ENCODE results near the gene ZEB2.

ZEB2 gene

DNA sequence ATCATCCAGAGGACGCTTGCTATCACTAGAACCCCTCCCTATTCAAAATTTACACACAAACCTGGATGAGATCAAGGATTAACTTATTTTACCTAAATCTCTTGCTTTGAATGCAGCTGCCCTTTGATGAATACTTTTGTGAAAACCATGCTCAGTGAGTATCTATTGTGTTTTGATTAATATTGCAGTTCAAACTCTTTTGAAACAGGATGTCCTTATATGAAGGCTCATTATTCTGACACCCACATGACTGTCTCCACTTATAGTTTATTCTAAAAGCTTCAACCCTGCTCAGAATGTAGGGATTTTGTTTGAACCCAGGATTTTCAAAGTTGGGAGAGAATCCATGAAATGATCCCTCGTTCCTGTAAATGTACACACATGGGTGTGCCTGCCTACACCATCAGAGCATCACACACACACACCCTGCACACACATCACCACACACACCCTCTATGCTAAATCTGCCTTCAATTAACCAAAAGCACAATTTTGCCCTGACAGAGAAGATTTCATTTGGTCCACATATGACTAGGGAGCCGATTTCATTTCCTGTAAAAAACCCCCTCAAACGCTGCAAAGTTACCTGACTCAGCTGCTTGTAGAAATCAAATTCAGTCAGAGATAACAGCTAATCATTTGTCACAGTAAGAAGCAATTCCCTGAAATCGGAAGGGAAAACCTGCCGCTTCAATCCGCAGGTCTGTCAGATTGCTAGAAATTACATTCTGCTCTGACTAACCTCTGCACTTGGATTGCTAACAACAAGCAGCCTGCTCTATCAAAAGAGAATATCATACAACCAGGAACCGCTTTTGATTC is 65.2 kb downstream of the ZEB2 start:
- H3K27me3 ChIP-seq (replicated peaks; ENCODE audit: control insufficient read depth, insufficient read depth, low read length) = no peaks in the 10 kb centered on the region
- no peaks in the 10 kb centered on the region for H3K9me3 ChIP-seq (ENCODE audit: control insufficient read depth, low read length)
- H3K4me3 ChIP-seq (ENCODE audit: low read length) = peak overlapping the region; percentile 9
- peaks cover 21% of the 10 kb centered on the region for H3K36me3 ChIP-seq (ENCODE audit: control insufficient read depth, insufficient read depth, low read length, severe bottlenecking)
- H3K4me1 ChIP-seq (ENCODE audit: control insufficient read depth, insufficient read depth, low read length) = peaks cover 60% of the 10 kb centered on the region
- H3K9ac ChIP-seq (ENCODE audit: low read length) = peak overlapping the region; percentile 52
- DNase-seq (ENCODE audit: low read depth) = peak; percentile 24

DNA sequence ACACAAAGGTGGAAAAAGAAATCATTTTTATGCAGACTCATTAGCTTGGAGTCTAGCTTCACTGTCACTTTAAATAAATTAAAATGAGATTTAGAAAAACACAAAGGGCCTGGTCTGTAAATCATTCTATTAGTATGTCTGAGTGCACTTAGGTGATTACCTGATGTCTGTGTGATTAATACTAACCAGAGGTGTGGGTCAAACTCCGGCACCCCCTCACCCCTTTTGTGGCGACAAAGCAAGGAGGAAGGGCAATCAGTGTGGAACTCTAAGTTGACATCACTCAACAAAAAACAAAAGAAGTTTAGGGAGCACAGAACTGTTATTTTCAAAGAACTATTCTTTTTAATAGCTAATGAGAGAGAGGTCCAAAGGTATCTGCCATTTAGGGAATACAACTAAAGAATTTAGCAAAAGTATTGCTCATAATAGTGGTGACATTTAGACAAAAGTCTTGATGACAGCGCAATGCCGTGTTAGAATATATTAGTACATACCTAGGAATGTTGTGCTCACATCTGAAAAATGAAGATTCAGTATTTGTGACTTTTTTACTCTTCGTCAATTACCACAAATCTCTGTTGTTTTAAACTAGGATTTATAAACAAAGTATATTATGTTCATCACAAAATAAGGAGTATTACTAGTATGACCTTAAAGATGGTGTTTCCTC is 66.3 kb downstream of the ZEB2 start:
- H3K9me3 ChIP-seq (ENCODE audit: control insufficient read depth, low read length) = no peaks in the 10 kb centered on the region
- DNase-seq (ENCODE audit: low read depth) = peak; percentile 68
- peak overlapping the region; percentile 1 for H3K9ac ChIP-seq (ENCODE audit: low read length)
- H3K4me3 ChIP-seq (ENCODE audit: low read length) = no peak overlapping the region
- H3K4me1 ChIP-seq (ENCODE audit: control insufficient read depth, insufficient read depth, low read length) = peaks cover 50% of the 10 kb centered on the region
- H3K36me3 ChIP-seq (ENCODE audit: control insufficient read depth, insufficient read depth, low read length, severe bottlenecking) = peaks cover 24% of the 10 kb centered on the region
- H3K27me3 ChIP-seq (replicated peaks; ENCODE audit: control insufficient read depth, insufficient read depth, low read length) = no peaks in the 10 kb centered on the region

GRCh38 chr2:144452989-144453336 is 67.0 kb downstream of the ZEB2 start:
- Histone ChIP-seq H3K36me3 (ENCODE audit: control insufficient read depth, insufficient read depth, low read length, severe bottlenecking) (peaks cover 25% of the 10 kb centered on the region), H3K27me3 (replicated peaks; ENCODE audit: control insufficient read depth, insufficient read depth, low read length) (no peaks in the 10 kb centered on the region), H3K9ac (ENCODE audit: low read length) (peak overlapping the region; percentile 50), H3K4me1 (ENCODE audit: control insufficient read depth, insufficient read depth, low read length) (peaks cover 44% of the 10 kb centered on the region), H3K9me3 (ENCODE audit: control insufficient read depth, low read length) (no peaks in the 10 kb centered on the region), H3K4me3 (ENCODE audit: low read length) (peak overlapping the region; percentile 29)
- peak; percentile 39 for DNase-seq (ENCODE audit: low read depth)

DNA sequence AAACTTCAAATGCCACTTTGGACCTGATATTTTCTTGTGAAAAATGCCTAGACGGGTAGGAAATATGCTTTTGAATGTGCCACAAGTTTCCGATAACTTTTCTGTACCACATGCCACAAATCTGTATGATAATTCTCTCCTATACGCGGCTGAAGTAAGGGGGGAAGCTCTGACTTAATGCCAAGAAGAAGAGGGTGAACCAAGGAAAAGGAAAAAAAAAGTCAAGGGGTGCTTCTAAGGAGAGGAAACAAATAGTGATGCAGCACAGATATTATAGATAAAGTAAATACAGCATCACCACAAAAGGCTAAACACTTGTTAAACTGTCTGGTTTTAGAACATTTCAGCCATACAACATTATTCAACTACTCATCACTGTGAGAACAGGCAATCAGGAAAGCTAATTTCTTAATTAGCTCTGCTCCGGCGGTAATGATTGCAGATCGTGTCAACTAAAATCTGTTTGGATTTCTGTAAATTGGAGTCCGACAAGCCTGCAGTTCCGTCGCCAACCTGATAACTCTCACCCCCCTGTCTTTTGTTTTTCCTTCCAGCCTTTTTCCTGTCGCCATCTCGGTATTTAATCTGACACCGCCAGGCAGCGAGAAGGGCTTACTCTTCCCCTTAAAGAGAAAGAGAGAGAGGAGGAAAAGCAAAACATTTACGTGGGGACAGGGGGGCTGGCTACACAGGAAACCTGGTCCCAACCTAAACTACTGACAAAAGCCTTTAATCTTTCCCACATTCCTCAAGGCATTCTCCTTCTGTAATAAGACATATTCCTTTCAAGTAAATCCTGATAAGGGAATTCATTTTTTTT is 67.5 kb downstream of the ZEB2 start:
- peak; percentile 64 for DNase-seq (ENCODE audit: low read depth)
- Histone ChIP-seq H3K4me1 (ENCODE audit: control insufficient read depth, insufficient read depth, low read length) (peaks cover 44% of the 10 kb centered on the region), H3K36me3 (ENCODE audit: control insufficient read depth, insufficient read depth, low read length, severe bottlenecking) (peaks cover 25% of the 10 kb centered on the region), H3K9ac (ENCODE audit: low read length) (peak overlapping the region; percentile 50), H3K4me3 (ENCODE audit: low read length) (peak overlapping the region; percentile 29), H3K27me3 (replicated peaks; ENCODE audit: control insufficient read depth, insufficient read depth, low read length) (no peaks in the 10 kb centered on the region), H3K9me3 (ENCODE audit: control insufficient read depth, low read length) (no peaks in the 10 kb centered on the region)

GRCh38 chr2:144451443-144451842 is 68.5 kb downstream of the ZEB2 start:
- Histone ChIP-seq H3K27me3 (replicated peaks; ENCODE audit: control insufficient read depth, insufficient read depth, low read length) (no peaks in the 10 kb centered on the region), H3K4me3 (ENCODE audit: low read length) (no peak overlapping the region), H3K9ac (ENCODE audit: low read length) (no peak overlapping the region), H3K9me3 (ENCODE audit: control insufficient read depth, low read length) (no peaks in the 10 kb centered on the region), H3K4me1 (ENCODE audit: control insufficient read depth, insufficient read depth, low read length) (peaks cover 37% of the 10 kb centered on the region), H3K36me3 (ENCODE audit: control insufficient read depth, insufficient read depth, low read length, severe bottlenecking) (peaks cover 26% of the 10 kb centered on the region)
- DNase-seq (ENCODE audit: low read depth) = no peak

DNA sequence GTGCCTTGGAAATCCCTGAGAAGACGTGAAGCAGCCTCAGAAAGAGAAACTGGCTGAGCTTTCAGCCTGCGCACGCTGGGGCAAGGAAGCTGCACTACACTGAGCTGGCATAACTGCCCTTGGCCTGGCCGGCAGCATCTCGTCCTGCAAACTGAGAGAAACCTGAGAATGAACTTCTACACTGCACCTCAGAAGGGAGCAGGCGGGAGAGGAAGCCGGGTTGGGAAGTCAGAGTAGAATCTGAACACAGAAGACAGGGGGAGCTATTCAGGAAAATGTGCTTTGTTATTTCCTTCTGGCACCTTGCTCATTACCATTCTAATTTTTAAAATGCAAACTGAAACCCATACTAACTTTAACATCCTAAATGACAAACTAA is 70.9 kb downstream of the ZEB2 start:
- Histone ChIP-seq H3K4me3 (ENCODE audit: low read length) (no peak overlapping the region), H3K36me3 (ENCODE audit: control insufficient read depth, insufficient read depth, low read length, severe bottlenecking) (peaks cover 44% of the 10 kb centered on the region), H3K4me1 (ENCODE audit: control insufficient read depth, insufficient read depth, low read length) (peaks cover 16% of the 10 kb centered on the region), H3K9ac (ENCODE audit: low read length) (no peak overlapping the region), H3K27me3 (replicated peaks; ENCODE audit: control insufficient read depth, insufficient read depth, low read length) (no peaks in the 10 kb centered on the region), H3K9me3 (ENCODE audit: control insufficient read depth, low read length) (no peaks in the 10 kb centered on the region)
- DNase-seq (ENCODE audit: low read depth) = no peak

GRCh38 chr2:144448389-144449027 is 71.4 kb downstream of the ZEB2 start:
- H3K9ac ChIP-seq (ENCODE audit: low read length) = no peak overlapping the region
- DNase-seq (ENCODE audit: low read depth) = no peak
- H3K9me3 ChIP-seq (ENCODE audit: control insufficient read depth, low read length) = no peaks in the 10 kb centered on the region
- H3K36me3 ChIP-seq (ENCODE audit: control insufficient read depth, insufficient read depth, low read length, severe bottlenecking) = peaks cover 44% of the 10 kb centered on the region
- no peak overlapping the region for H3K4me3 ChIP-seq (ENCODE audit: low read length)
- H3K4me1 ChIP-seq (ENCODE audit: control insufficient read depth, insufficient read depth, low read length) = peaks cover 16% of the 10 kb centered on the region
- H3K27me3 ChIP-seq (replicated peaks; ENCODE audit: control insufficient read depth, insufficient read depth, low read length) = no peaks in the 10 kb centered on the region

GRCh38 chr2:144447535-144447934 is 72.4 kb downstream of the ZEB2 start:
- H3K36me3 ChIP-seq (ENCODE audit: control insufficient read depth, insufficient read depth, low read length, severe bottlenecking) = peaks cover 39% of the 10 kb centered on the region

GRCh38 chr2:144446136-144446535 is 73.8 kb downstream of the ZEB2 start:
- H3K4me3 ChIP-seq (ENCODE audit: low read length) = no peak overlapping the region
- H3K4me1 ChIP-seq (ENCODE audit: control insufficient read depth, insufficient read depth, low read length) = peaks cover 29% of the 10 kb centered on the region
- no peaks in the 10 kb centered on the region for H3K9me3 ChIP-seq (ENCODE audit: control insufficient read depth, low read length)
- no peak for DNase-seq (ENCODE audit: low read depth)
- no peaks in the 10 kb centered on the region for H3K27me3 ChIP-seq (replicated peaks; ENCODE audit: control insufficient read depth, insufficient read depth, low read length)
- peaks cover 27% of the 10 kb centered on the region for H3K36me3 ChIP-seq (ENCODE audit: control insufficient read depth, insufficient read depth, low read length, severe bottlenecking)
- H3K9ac ChIP-seq (ENCODE audit: low read length) = no peak overlapping the region

More at GRCh38 chr2:144447535-144447934, 72.4 kb downstream of the ZEB2 start:
- H3K4me3 ChIP-seq (ENCODE audit: low read length) = no peak overlapping the region
- H3K4me1 ChIP-seq (ENCODE audit: control insufficient read depth, insufficient read depth, low read length) = peaks cover 17% of the 10 kb centered on the region
- DNase-seq (ENCODE audit: low read depth) = no peak
- no peaks in the 10 kb centered on the region for H3K9me3 ChIP-seq (ENCODE audit: control insufficient read depth, low read length)
- no peak overlapping the region for H3K9ac ChIP-seq (ENCODE audit: low read length)
- H3K27me3 ChIP-seq (replicated peaks; ENCODE audit: control insufficient read depth, insufficient read depth, low read length) = no peaks in the 10 kb centered on the region

- Histone ChIP-seq H3K4me1 (ENCODE audit: control insufficient read depth, insufficient read depth, low read length) (peaks cover 37% of the 10 kb centered on the region), H3K9ac (ENCODE audit: low read length) (no peak overlapping the region), H3K36me3 (ENCODE audit: control insufficient read depth, insufficient read depth, low read length, severe bottlenecking) (peaks cover 26% of the 10 kb centered on the region), H3K27me3 (replicated peaks; ENCODE audit: control insufficient read depth, insufficient read depth, low read length) (no peaks in the 10 kb centered on the region), H3K9me3 (ENCODE audit: control insufficient read depth, low read length) (no peaks in the 10 kb centered on the region), H3K4me3 (ENCODE audit: low read length) (no peak overlapping the region)
- DNase-seq (ENCODE audit: low read depth) = no peak
These were observed 74.7 kb downstream of the ZEB2 start for GRCh38 chr2:144445196-144445595.

Measured in adipocyte (in vitro differentiated cells).